Fibroblast of mammary gland (primary cell): ENCODE data around the gene ATF4.

ENCODE experiments used
- DNase-seq: peaks from one replicate; pipeline ENCODE4 v3.0.0-alpha.2; 2010; ENCODE audit warnings: low read depth
- H3K4me3 ChIP-seq: 2 replicates; pipeline ENCODE4 v1.5.1; 2011; ENCODE audit warnings: low read depth, mild to moderate bottlenecking, low read length, moderate library complexity; ENCODE audit not compliant: control insufficient read depth
- CTCF ChIP-seq: conservative IDR thresholded peaks from 2 replicates; pipeline ENCODE4 v1.5.1; 2011; ENCODE audit warnings: low read depth, low read length, inconsistent platforms; ENCODE audit not compliant: control insufficient read depth, insufficient read depth

ATF4 gene

GRCh38 chr22:39529487-39529851, 9.1 kb downstream of the ATF4 start:
- no peak for TF ChIP-seq CTCF
- H3K4me3 ChIP-seq: no peak overlapping the region
- no peak for DNase-seq

GRCh38 chr22:39530116-39530515, 9.8 kb downstream of the ATF4 start:
- DNase-seq: no peak
- no peak overlapping the region for H3K4me3 ChIP-seq
- no peak for TF ChIP-seq CTCF

GRCh38 chr22:39530692-39531331, 10.4 kb downstream of the ATF4 start:
- peak; percentile 32 for TF ChIP-seq CTCF
- DNase-seq: peak; percentile 56
- H3K4me3 ChIP-seq: no peak overlapping the region

- peak; percentile 97 for DNase-seq
- H3K4me3 ChIP-seq: peak within 1 kb of the TSS; percentile 74
- no peak for TF ChIP-seq CTCF
Observed at GRCh38 chr22:39532215-39533073, 12.1 kb downstream of the ATF4 start, which contains the start of gene RPS19BP1. TSS of gene RPS19BP1 (minus strand) at chr22:39532748. CDS start at chr22:39532738, 10 bp downstream.

GRCh38 chr22:39534092-39534506, 13.7 kb downstream of the ATF4 start:
- no peak overlapping the region for H3K4me3 ChIP-seq
- no peak for DNase-seq
- TF ChIP-seq CTCF: no peak

- H3K4me3 ChIP-seq: no peak overlapping the region
- TF ChIP-seq CTCF: peak; percentile 56
- peak; percentile 49 for DNase-seq
Observed at GRCh38 chr22:39534591-39535356, 14.4 kb downstream of the ATF4 start.
